Activated T-cell treated with anti-CD3 and anti-CD28 coated beads, Interleukin-2, amount 50 U/mL, for 24 hours (primary cell): ENCODE results near the gene PDS5B.
A peak's percentile ranks its signal among the peaks of the same experiment; 100 is the strongest.

Experiments
- DNase-seq: peaks from one replicate; pipeline ENCODE4 v3.0.0-alpha.2; 2020
- H3K27ac Mint-ChIP-seq: 2 replicates; pipeline ENCODE4 v1.8.0; 2020; ENCODE audit warnings: mild to moderate bottlenecking, mixed read lengths
- H3K27me3 Mint-ChIP-seq: 2 replicates; pipeline ENCODE4 v1.8.0; 2020; ENCODE audit warnings: mixed read lengths
- H3K36me3 Mint-ChIP-seq: 2 replicates; pipeline ENCODE4 v1.8.0; 2020; ENCODE audit warnings: low read depth, mixed read lengths
- H3K4me1 Mint-ChIP-seq: 2 replicates; pipeline ENCODE4 v1.8.0; 2020; ENCODE audit warnings: low read depth, mixed read lengths
- H3K4me3 Mint-ChIP-seq: 2 replicates; pipeline ENCODE4 v1.8.0; 2020; ENCODE audit warnings: mild to moderate bottlenecking, moderate library complexity, mixed read lengths
- H3K9me3 Mint-ChIP-seq: 2 replicates; pipeline ENCODE4 v1.8.0; 2020; ENCODE audit warnings: mixed read lengths

PDS5B gene

GRCh38 chr13:32616883-32617511 lies 30.7 kb downstream of the PDS5B start:
- Mint-ChIP-seq H3K4me3 (no peak overlapping the region), H3K4me1 (peaks cover 34% of the 10 kb centered on the region), H3K9me3 (peaks cover 45% of the 10 kb centered on the region), H3K27ac (no peak overlapping the region), H3K27me3 (no peaks in the 10 kb centered on the region), H3K36me3 (peaks cover 61% of the 10 kb centered on the region)
- DNase-seq = no peak

DNA sequence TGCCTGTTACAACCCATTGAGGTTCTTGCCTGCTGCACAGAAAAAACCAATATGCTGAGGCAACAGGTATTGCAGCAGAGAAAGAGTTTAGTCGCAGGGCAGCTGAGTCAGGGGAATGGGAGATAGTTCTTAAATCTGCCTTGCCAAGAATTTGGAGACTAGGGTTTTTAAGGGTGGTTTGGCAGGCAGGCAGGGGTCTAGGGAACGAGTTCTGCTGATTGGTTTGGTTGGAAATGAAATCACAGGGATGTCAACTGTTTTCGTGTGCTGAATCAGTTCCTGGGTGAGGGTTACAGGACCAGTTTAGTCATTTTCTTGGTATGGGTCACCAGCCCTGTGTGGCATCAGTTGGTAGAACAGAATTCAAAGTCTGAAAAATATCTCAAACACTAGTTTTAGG lies 36.6 kb downstream of the PDS5B start:
- Mint-ChIP-seq H3K9me3 (peaks cover 33% of the 10 kb centered on the region), H3K27ac (peak overlapping the region; percentile 85), H3K27me3 (no peaks in the 10 kb centered on the region), H3K4me1 (peaks cover 53% of the 10 kb centered on the region), H3K4me3 (no peak overlapping the region), H3K36me3 (peaks cover 40% of the 10 kb centered on the region)
- no peak for DNase-seq

GRCh38 chr13:32624441-32624840 lies 38.2 kb downstream of the PDS5B start:
- no peak for DNase-seq
- H3K9me3 Mint-ChIP-seq = peaks cover 27% of the 10 kb centered on the region
- no peaks in the 10 kb centered on the region for H3K27me3 Mint-ChIP-seq
- peaks cover 53% of the 10 kb centered on the region for H3K4me1 Mint-ChIP-seq
- H3K36me3 Mint-ChIP-seq = peaks cover 38% of the 10 kb centered on the region
- no peak overlapping the region for H3K27ac Mint-ChIP-seq
- no peak overlapping the region for H3K4me3 Mint-ChIP-seq

DNA sequence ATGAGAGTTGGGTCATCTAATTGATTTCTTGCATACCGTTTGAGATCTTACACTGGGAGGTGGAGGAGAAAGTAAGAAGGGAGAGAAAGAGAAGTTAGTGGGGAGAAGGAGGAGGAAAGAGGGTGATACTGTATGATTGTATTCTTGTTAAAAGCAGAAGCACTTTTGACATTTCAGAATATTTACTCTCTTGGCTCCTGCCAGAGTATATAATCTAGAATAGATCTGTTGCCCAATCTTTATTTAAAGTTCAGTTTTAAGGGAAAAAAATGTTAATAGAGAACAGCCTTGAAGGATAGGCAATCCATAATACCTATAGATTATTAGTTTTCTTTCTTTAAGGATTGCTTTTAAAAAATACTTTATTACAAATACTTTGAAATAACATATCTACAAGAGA lies 41.5 kb downstream of the PDS5B start:
- peaks cover 60% of the 10 kb centered on the region for H3K4me1 Mint-ChIP-seq
- no peak overlapping the region for H3K4me3 Mint-ChIP-seq
- H3K36me3 Mint-ChIP-seq = peaks cover 32% of the 10 kb centered on the region
- peaks cover 6% of the 10 kb centered on the region for H3K9me3 Mint-ChIP-seq
- no peaks in the 10 kb centered on the region for H3K27me3 Mint-ChIP-seq
- DNase-seq = no peak
- no peak overlapping the region for H3K27ac Mint-ChIP-seq

DNA sequence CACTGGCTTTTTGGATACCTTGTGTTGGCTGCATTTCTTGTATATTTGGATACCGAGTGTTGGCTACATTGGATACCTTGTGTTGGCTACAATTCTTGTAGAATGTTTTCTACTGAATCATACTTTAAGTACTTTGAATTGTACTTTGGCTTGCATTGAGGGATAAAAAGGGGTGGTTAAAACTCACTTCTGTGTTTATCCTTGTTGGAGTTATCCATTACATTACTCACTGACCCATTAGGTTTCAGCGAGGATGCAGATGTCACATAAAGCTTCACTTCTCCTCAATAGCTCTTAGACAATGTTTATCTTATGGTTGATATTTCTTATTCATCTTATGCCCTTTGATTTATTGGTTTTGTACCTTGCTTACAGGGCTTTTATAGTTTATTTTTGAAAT lies 43.1 kb downstream of the PDS5B start:
- H3K27ac Mint-ChIP-seq = no peak overlapping the region
- DNase-seq = no peak
- no peaks in the 10 kb centered on the region for H3K9me3 Mint-ChIP-seq
- no peak overlapping the region for H3K4me3 Mint-ChIP-seq
- H3K27me3 Mint-ChIP-seq = no peaks in the 10 kb centered on the region
- peaks cover 26% of the 10 kb centered on the region for H3K36me3 Mint-ChIP-seq
- H3K4me1 Mint-ChIP-seq = peaks cover 53% of the 10 kb centered on the region

DNA sequence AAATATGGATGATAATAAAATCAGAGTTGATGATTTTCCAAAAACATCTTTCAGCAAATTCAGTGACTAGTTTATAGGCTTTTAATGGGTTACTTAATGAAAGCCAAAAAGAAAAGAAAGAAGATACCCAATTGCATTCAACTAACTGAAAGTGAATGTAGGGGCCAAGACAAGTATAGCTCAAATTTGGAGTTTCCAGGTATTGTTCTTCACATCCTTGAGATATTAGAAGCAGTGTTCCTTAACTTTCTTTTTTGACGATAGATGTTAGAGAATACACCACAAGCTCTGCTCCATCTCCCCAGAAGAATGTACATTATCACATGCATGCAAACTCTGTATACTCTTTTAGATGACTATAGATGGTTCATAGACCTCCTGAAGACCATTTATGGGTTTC lies 43.6 kb downstream of the PDS5B start:
- Mint-ChIP-seq H3K27me3 (no peaks in the 10 kb centered on the region), H3K4me1 (peaks cover 48% of the 10 kb centered on the region), H3K36me3 (peaks cover 21% of the 10 kb centered on the region), H3K9me3 (no peaks in the 10 kb centered on the region), H3K27ac (no peak overlapping the region), H3K4me3 (no peak overlapping the region)
- DNase-seq = no peak

DNA sequence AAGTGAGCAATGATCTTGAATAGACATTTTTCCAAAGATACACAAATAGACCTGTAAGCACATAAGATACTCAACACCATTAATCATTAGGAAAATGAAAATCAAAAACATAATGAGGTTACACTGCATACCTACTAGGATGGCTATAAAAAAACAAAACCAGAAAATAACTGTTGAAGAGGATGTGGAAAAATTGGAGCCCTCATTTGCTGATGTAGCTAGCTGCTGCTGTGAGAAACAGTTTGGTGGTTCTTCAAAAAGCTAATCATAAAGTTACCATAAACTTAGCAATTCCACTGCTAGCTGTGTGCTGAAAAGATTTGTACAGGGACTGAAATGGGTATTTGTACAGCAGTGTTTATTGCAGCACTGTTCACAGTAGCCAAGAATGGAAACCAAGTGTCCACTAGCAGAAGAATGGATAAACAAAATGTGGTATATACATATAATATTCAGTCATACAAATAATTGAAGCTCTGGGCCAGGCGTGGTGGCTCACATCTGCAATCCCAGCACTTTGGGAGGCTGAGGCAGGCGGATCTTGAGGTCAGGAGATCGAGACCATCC lies 46.2 kb downstream of the PDS5B start:
- H3K27ac Mint-ChIP-seq = peak overlapping the region; percentile 30

GRCh38 chr13:32636711-32637110 lies 50.5 kb downstream of the PDS5B start:
- Mint-ChIP-seq H3K36me3 (peaks cover 2% of the 10 kb centered on the region), H3K27ac (no peak overlapping the region), H3K9me3 (no peaks in the 10 kb centered on the region), H3K4me1 (peaks cover 31% of the 10 kb centered on the region), H3K27me3 (no peaks in the 10 kb centered on the region), H3K4me3 (no peak overlapping the region)
- DNase-seq = no peak

More for the DNA sequence above, 46.2 kb downstream of the PDS5B start:
- Mint-ChIP-seq H3K9me3 (no peaks in the 10 kb centered on the region), H3K4me1 (peaks cover 30% of the 10 kb centered on the region), H3K4me3 (no peak overlapping the region), H3K36me3 (peaks cover 21% of the 10 kb centered on the region), H3K27me3 (no peaks in the 10 kb centered on the region)
- DNase-seq = no peak

GRCh38 chr13:32638739-32639138 lies 52.5 kb downstream of the PDS5B start:
- H3K9me3 Mint-ChIP-seq = no peaks in the 10 kb centered on the region
- no peak overlapping the region for H3K27ac Mint-ChIP-seq
- no peaks in the 10 kb centered on the region for H3K27me3 Mint-ChIP-seq
- DNase-seq = no peak
- H3K4me1 Mint-ChIP-seq = peaks cover 38% of the 10 kb centered on the region
- H3K4me3 Mint-ChIP-seq = no peak overlapping the region
- H3K36me3 Mint-ChIP-seq = no peaks in the 10 kb centered on the region

- Mint-ChIP-seq H3K27me3 (no peaks in the 10 kb centered on the region), H3K36me3 (no peaks in the 10 kb centered on the region), H3K9me3 (no peaks in the 10 kb centered on the region), H3K4me1 (peaks cover 41% of the 10 kb centered on the region), H3K4me3 (no peak overlapping the region), H3K27ac (no peak overlapping the region)
- DNase-seq = no peak
Measured at GRCh38 chr13:32639502-32640105, 53.4 kb downstream of the PDS5B start.

DNA sequence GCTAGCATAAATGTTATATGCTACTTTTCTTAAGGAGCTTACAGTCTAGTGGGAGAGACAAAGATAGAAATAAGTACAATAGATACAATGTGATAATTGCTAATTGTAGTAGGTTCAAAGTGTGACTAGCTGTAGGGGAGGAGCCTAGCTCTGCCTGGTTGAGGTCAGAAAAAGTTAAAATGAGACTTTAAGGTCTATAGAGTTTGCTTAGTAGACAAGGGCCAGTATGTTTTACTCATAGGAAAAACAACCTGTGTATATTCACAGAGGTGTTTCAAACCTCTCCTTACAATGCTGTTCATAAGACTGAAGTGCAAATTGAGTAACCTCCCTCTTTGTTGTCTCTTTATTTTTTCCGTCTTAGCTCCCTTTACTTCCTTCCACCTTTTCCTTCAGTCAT lies 56.1 kb downstream of the PDS5B start:
- Mint-ChIP-seq H3K4me1 (peaks cover 66% of the 10 kb centered on the region), H3K9me3 (no peaks in the 10 kb centered on the region), H3K4me3 (no peak overlapping the region), H3K27ac (peak overlapping the region; percentile 75), H3K36me3 (no peaks in the 10 kb centered on the region), H3K27me3 (no peaks in the 10 kb centered on the region)
- DNase-seq = no peak

DNA sequence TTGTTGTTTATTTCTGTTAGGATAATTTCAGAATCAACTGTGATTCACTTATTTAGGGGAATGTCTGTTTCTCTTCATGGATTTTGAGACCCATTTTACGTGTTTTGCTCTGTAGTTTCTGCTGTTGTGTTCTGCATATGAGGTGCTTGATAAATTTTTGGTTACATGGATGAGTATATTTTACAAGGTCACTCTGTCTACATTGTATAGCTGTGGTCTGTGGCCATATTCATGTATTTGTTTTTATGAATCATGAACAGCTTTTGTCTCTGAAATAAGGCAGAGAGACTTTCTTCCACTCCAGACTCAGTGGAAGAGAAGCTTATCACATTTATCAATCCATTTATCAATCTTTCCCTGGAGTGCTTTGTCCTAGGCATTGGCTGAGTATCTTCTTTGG lies 56.6 kb downstream of the PDS5B start:
- DNase-seq = no peak
- Mint-ChIP-seq H3K27me3 (no peaks in the 10 kb centered on the region), H3K36me3 (no peaks in the 10 kb centered on the region), H3K4me3 (no peak overlapping the region), H3K4me1 (peaks cover 70% of the 10 kb centered on the region), H3K27ac (peak overlapping the region; percentile 75), H3K9me3 (no peaks in the 10 kb centered on the region)

GRCh38 chr13:32645854-32646253 lies 59.6 kb downstream of the PDS5B start:
- Mint-ChIP-seq H3K27me3 (no peaks in the 10 kb centered on the region), H3K4me3 (peak overlapping the region; percentile 39), H3K36me3 (peaks cover 3% of the 10 kb centered on the region), H3K4me1 (peaks cover 83% of the 10 kb centered on the region), H3K9me3 (no peaks in the 10 kb centered on the region), H3K27ac (peak overlapping the region; percentile 82)
- DNase-seq = peak; percentile 42

DNA sequence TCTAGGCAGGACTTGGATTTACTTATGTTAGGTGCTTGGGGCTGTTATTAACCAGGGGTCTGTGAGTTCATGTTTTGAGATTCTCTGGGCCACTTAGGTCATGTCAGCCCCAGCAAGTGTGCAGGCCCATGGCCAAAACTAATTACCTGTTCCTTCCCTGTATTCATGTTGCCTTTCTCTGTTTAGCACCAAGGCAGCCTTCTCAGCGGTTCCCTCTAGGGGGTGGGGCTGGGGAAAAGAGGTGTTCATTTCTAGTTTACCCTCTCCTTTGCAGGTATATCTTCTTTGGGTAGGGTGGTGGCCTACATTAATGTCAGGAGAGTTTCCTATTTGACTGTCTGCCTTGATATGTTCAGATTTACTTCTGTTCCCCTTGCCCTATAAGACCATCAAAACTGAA lies 61.7 kb downstream of the PDS5B start:
- no peak overlapping the region for H3K27ac Mint-ChIP-seq
- H3K27me3 Mint-ChIP-seq = no peaks in the 10 kb centered on the region
- H3K9me3 Mint-ChIP-seq = no peaks in the 10 kb centered on the region
- peaks cover 73% of the 10 kb centered on the region for H3K4me1 Mint-ChIP-seq
- H3K36me3 Mint-ChIP-seq = peaks cover 15% of the 10 kb centered on the region
- DNase-seq = no peak
- no peak overlapping the region for H3K4me3 Mint-ChIP-seq

- H3K9me3 Mint-ChIP-seq = peaks cover 10% of the 10 kb centered on the region
- H3K27me3 Mint-ChIP-seq = no peaks in the 10 kb centered on the region
- peaks cover 61% of the 10 kb centered on the region for H3K4me1 Mint-ChIP-seq
- H3K4me3 Mint-ChIP-seq = peak overlapping the region; percentile 33
- H3K27ac Mint-ChIP-seq = peak overlapping the region; percentile 92
- DNase-seq = peak; percentile 44
- peaks cover 42% of the 10 kb centered on the region for H3K36me3 Mint-ChIP-seq
Measured at GRCh38 chr13:32650705-32651311, 64.6 kb downstream of the PDS5B start.
